KMS-11 (cell line): Measurements from ENCODE around the gene MPPED2.

Experiments
- H2AFZ ChIP-seq: fragments of 200-600 bp; sonication (generic); 2 replicates; pipeline ENCODE4 v1.6.1; 2016; ENCODE audit warnings: antibody characterized with exemption, mixed run types, low read depth
- H3K27ac ChIP-seq: fragments of 200-600 bp; sonication (generic); 2 replicates; pipeline ENCODE4 v1.6.1; 2016; ENCODE audit warnings: mild to moderate bottlenecking, mixed run types
- H3K27me3 ChIP-seq: fragments of 200-600 bp; sonication (generic); 2 replicates; pipeline ENCODE4 v1.6.1; 2017; ENCODE audit warnings: mild to moderate bottlenecking, low read depth, mixed run types, moderate library complexity; ENCODE audit not compliant: insufficient read depth
- H3K36me3 ChIP-seq: fragments of 200-600 bp; sonication (generic); 2 replicates; pipeline ENCODE4 v1.6.1; 2017; ENCODE audit warnings: mild to moderate bottlenecking, mixed run types; ENCODE audit not compliant: insufficient read depth
- H3K4me1 ChIP-seq: fragments of 200-600 bp; sonication (generic); 2 replicates; pipeline ENCODE4 v1.6.1; 2016; ENCODE audit warnings: mild to moderate bottlenecking, low read depth, mixed run types; ENCODE audit not compliant: poor library complexity, severe bottlenecking
- H3K4me2 ChIP-seq: fragments of 200-600 bp; sonication (generic); 2 replicates; pipeline ENCODE4 v1.7.0; 2016; ENCODE audit warnings: mild to moderate bottlenecking, mixed run types
- H3K4me3 ChIP-seq: fragments of 200-600 bp; sonication (generic); IDR thresholded peaks from 2 replicates; pipeline ENCODE4 v1.6.1; 2017; ENCODE audit warnings: low read depth, low read length, mixed read lengths; ENCODE audit not compliant: insufficient read depth
- H3K79me2 ChIP-seq: fragments of 200-600 bp; sonication (generic); 2 replicates; pipeline ENCODE4 v1.6.1; 2016; ENCODE audit warnings: low read depth, mixed run types; ENCODE audit not compliant: insufficient read depth
- H3K9ac ChIP-seq: fragments of 200-600 bp; sonication (generic); 2 replicates; pipeline ENCODE4 v1.6.1; 2016; ENCODE audit warnings: mild to moderate bottlenecking, mixed run types
- H4K20me1 ChIP-seq: fragments of 200-600 bp; sonication (generic); 2 replicates; pipeline ENCODE4 v1.6.1; 2016; ENCODE audit warnings: mild to moderate bottlenecking, mixed run types; ENCODE audit not compliant: insufficient read depth
- CTCF ChIP-seq: fragments of 200-600 bp; sonication (generic); conservative IDR thresholded peaks from 2 replicates; pipeline ENCODE4 v1.6.1; 2017; ENCODE audit warnings: low read depth, mild to moderate bottlenecking, antibody characterized with exemption, low read length, moderate library complexity, mixed read lengths

The MPPED2 gene

GRCh38 chr11:30617762-30618161 is 31.6 kb upstream of the MPPED2 start:
- H4K20me1 ChIP-seq = no peaks in the 10 kb centered on the region
- H3K4me3 ChIP-seq = no peak overlapping the region
- no peak overlapping the region for H3K27ac ChIP-seq
- no peak overlapping the region for H3K4me2 ChIP-seq
- H3K27me3 ChIP-seq = no peaks in the 10 kb centered on the region
- no peaks in the 10 kb centered on the region for H3K36me3 ChIP-seq
- H3K9ac ChIP-seq = no peak overlapping the region
- no peaks in the 10 kb centered on the region for H3K79me2 ChIP-seq
- H2AFZ ChIP-seq = no peak overlapping the region
- H3K4me1 ChIP-seq = no peaks in the 10 kb centered on the region
- no peak for TF ChIP-seq CTCF

- Histone ChIP-seq H3K4me2 (no peak overlapping the region), H4K20me1 (no peaks in the 10 kb centered on the region), H3K27me3 (no peaks in the 10 kb centered on the region), H3K36me3 (no peaks in the 10 kb centered on the region), H3K9ac (no peak overlapping the region), H3K27ac (no peak overlapping the region), H3K79me2 (no peaks in the 10 kb centered on the region), H3K4me3 (no peak overlapping the region), H3K4me1 (no peaks in the 10 kb centered on the region), H2AFZ (no peak overlapping the region)
- TF ChIP-seq CTCF = no peak
Observed at GRCh38 chr11:30610628-30611027, 24.5 kb upstream of the MPPED2 start.

GRCh38 chr11:30608534-30608933 is 22.4 kb upstream of the MPPED2 start:
- no peak overlapping the region for H3K4me2 ChIP-seq
- TF ChIP-seq CTCF = no peak
- no peaks in the 10 kb centered on the region for H3K27me3 ChIP-seq
- H3K27ac ChIP-seq = no peak overlapping the region
- no peaks in the 10 kb centered on the region for H4K20me1 ChIP-seq
- no peak overlapping the region for H2AFZ ChIP-seq
- H3K4me3 ChIP-seq = no peak overlapping the region
- H3K36me3 ChIP-seq = no peaks in the 10 kb centered on the region
- no peaks in the 10 kb centered on the region for H3K4me1 ChIP-seq
- no peaks in the 10 kb centered on the region for H3K79me2 ChIP-seq
- no peak overlapping the region for H3K9ac ChIP-seq

GRCh38 chr11:30605036-30605605 is 19.0 kb upstream of the MPPED2 start:
- H3K36me3 ChIP-seq = no peaks in the 10 kb centered on the region
- no peak for TF ChIP-seq CTCF
- no peaks in the 10 kb centered on the region for H3K27me3 ChIP-seq
- no peak overlapping the region for H2AFZ ChIP-seq
- H3K27ac ChIP-seq = no peak overlapping the region
- no peaks in the 10 kb centered on the region for H3K4me1 ChIP-seq
- no peaks in the 10 kb centered on the region for H4K20me1 ChIP-seq
- H3K4me2 ChIP-seq = no peak overlapping the region
- H3K79me2 ChIP-seq = no peaks in the 10 kb centered on the region
- no peak overlapping the region for H3K4me3 ChIP-seq
- no peak overlapping the region for H3K9ac ChIP-seq

- H2AFZ ChIP-seq = no peak overlapping the region
- no peaks in the 10 kb centered on the region for H3K36me3 ChIP-seq
- no peak overlapping the region for H3K4me3 ChIP-seq
- no peaks in the 10 kb centered on the region for H3K4me1 ChIP-seq
- H3K27me3 ChIP-seq = no peaks in the 10 kb centered on the region
- no peaks in the 10 kb centered on the region for H4K20me1 ChIP-seq
- no peak overlapping the region for H3K9ac ChIP-seq
- H3K79me2 ChIP-seq = no peaks in the 10 kb centered on the region
- TF ChIP-seq CTCF = no peak
- no peak overlapping the region for H3K27ac ChIP-seq
- no peak overlapping the region for H3K4me2 ChIP-seq
Observed at GRCh38 chr11:30603357-30603756, 17.2 kb upstream of the MPPED2 start.
